GM12864 (cell line): ENCODE results near the gene PGK1.
"Not testable (repeated sequence)": the region's sequence is repeated elsewhere in the genome, so short reads cannot be mapped to it uniquely, and the experiment has no call there.

ENCODE experiments used
- DNase-seq: peaks from one replicate; pipeline ENCODE4 v3.0.0-alpha.2; 2011; ENCODE audit warnings: low read depth
- H3K4me3 ChIP-seq: 2 replicates; pipeline ENCODE4 v1.5.1; 2011; ENCODE audit warnings: mild to moderate bottlenecking, low read depth, low read length, control low read depth
- TF ChIP-seq, protein P1 (sequence below): IDR thresholded peaks from 2 replicates; pipeline ENCODE4 v1.5.1; 2011; ENCODE audit warnings: low read depth, mild to moderate bottlenecking, moderate library complexity, low read length, control low read depth, inconsistent platforms; ENCODE audit errors: missing control alignments

The PGK1 gene

DNA sequence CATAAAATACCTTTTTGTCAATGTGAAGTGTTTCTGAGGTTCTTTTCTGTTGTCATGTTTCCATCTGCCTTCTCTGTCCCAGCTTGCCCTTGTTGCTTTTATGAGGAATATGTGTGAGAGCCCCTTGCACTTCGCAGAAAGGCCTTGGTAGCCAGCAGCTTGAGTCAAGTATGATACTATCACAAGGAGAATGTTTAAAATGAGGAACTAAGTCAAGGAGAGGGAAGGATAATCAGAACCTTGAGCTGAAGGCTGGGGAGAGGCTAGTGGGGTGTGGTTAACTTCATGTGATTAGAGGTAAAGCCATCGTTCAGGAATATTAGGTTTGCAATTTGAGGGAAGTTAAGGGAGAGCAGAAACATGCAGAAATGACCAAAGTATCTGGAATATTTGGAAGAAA lies 12.7 kb downstream of the PGK1 start:
- TF ChIP-seq, protein P1, sequence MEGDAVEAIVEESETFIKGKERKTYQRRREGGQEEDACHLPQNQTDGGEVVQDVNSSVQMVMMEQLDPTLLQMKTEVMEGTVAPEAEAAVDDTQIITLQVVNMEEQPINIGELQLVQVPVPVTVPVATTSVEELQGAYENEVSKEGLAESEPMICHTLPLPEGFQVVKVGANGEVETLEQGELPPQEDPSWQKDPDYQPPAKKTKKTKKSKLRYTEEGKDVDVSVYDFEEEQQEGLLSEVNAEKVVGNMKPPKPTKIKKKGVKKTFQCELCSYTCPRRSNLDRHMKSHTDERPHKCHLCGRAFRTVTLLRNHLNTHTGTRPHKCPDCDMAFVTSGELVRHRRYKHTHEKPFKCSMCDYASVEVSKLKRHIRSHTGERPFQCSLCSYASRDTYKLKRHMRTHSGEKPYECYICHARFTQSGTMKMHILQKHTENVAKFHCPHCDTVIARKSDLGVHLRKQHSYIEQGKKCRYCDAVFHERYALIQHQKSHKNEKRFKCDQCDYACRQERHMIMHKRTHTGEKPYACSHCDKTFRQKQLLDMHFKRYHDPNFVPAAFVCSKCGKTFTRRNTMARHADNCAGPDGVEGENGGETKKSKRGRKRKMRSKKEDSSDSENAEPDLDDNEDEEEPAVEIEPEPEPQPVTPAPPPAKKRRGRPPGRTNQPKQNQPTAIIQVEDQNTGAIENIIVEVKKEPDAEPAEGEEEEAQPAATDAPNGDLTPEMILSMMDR = no peak
- no peak overlapping the region for H3K4me3 ChIP-seq
- no peak for DNase-seq

DNA sequence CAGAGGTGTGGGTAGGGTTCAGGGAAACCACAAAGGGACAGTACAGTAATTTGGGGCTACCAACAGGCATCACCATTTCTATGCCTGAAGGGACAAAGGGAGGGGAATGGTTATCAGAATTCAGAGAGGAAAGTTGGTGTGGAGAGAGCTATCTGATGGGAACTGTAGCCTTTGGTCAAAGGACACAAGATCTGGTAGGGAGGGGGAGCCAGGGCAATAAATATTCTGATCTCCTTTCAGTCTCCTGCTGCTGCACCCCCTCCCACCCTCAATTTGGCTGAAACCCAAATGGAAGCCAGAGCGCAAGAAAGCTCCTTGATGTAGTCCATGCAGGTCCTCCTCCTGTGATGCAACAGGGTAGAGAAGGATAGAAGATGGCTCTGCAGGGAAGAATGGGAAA lies 14.6 kb downstream of the PGK1 start:
- no peak overlapping the region for H3K4me3 ChIP-seq
- no peak for DNase-seq

DNA sequence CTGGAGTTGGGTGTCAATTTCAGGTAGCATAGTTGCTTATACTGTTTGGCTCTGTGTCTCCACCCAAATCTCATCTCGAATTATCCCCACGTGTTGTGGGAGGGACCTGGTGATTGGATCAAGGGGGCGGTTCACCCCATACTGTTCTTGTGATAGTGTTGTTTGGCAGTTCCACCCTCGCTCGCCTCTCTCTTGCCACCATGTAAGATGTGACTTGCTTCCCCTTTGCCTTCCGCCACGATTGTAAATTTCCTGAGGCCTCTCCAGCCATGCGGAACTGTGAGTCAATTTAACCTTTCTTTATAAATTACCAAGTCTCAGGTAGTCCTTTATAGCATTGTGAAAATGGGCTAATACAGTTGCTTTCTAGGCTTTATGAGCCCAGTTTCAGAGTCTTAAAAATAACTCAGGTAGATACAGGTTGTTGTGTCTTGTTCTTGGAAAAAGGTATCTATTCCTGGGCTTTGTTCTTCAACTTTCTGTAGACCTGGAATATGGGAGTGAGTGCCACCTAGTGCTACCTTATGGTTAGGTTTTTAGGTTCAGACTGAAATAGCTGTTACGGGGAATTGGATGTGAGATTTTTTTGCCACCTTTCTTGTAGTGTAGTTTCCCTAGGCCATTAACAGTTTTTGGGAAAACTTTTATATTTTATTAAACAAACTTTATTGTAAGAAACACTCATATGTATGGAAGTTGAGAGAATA lies 15.6 kb downstream of the PGK1 start:
- DNase-seq = no peak
- no peak overlapping the region for H3K4me3 ChIP-seq
- TF ChIP-seq, protein P1 = no peak

More for the DNA sequence above, 14.6 kb downstream of the PGK1 start:
- TF ChIP-seq, protein P1 = no peak

DNA sequence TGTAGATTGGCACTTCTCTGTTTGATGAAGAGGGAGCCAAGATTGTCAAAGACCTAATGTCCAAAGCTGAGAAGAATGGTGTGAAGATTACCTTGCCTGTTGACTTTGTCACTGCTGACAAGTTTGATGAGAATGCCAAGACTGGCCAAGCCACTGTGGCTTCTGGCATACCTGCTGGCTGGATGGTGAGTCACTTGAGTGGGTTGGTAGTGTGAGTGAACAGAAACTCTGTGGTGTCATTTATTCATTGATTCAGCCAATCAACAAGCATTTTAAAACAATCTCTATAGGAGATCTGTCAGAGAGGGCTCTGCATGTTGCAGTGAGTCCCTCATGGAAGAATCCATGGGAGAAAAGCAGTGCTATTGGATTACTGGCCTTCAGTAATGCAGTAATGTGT lies 19.1 kb downstream of the PGK1 start:
- H3K4me3 ChIP-seq = no peak overlapping the region
- DNase-seq = no peak
- TF ChIP-seq, protein P1 = no peak

DNA sequence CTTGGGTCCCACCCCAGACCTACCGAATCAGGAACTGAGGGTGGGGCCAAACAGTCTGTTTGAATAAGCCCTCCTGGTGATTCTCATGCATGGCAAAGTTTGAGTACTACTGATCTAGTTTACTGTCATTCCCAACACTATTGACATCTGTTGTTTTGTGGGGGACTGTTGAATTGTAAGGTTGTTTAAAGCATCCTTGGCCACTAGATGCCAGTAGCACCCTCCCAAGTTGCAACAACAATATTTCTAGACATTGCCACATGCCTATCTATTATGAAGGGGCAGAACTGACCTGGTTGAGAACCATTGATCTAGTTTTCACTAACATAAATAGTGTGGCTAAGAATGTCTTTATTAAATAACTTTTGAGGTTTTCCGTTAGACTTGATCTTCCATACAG lies 20.3 kb downstream of the PGK1 start:
- TF ChIP-seq, protein P1 = peak; percentile 14
- DNase-seq = no peak
- H3K4me3 ChIP-seq = no peak overlapping the region

DNA sequence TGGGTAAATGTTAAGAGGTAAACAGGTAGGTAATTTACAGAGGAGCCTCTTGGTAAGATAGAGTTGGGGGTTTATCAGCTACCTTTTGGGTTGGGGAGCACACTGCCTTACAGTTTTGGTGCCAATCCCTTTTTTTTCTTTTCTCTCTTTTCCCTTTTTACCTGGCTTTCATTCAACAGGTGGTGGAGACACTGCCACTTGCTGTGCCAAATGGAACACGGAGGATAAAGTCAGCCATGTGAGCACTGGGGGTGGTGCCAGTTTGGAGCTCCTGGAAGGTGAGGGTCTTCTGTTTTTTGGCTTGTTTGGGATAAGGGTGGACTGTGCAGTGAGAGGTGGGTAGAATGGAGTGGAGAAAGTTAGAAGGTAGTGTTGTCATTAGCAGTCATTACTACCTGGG lies 21.1 kb downstream of the PGK1 start:
- H3K4me3 ChIP-seq = no peak overlapping the region
- TF ChIP-seq, protein P1 = no peak
- no peak for DNase-seq

DNA sequence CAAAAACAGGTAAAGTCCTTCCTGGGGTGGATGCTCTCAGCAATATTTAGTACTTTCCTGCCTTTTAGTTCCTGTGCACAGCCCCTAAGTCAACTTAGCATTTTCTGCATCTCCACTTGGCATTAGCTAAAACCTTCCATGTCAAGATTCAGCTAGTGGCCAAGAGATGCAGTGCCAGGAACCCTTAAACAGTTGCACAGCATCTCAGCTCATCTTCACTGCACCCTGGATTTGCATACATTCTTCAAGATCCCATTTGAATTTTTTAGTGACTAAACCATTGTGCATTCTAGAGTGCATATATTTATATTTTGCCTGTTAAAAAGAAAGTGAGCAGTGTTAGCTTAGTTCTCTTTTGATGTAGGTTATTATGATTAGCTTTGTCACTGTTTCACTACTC lies 21.7 kb downstream of the PGK1 start:
- not testable (repeated sequence) for H3K4me3 ChIP-seq, DNase-seq
